Skeletal muscle satellite cell (primary cell): Measurements from ENCODE around the gene RNASEH2A.
A peak's percentile ranks its signal among the peaks of the same experiment; 100 is the strongest.
"Not testable (repeated sequence)": the region's sequence is repeated elsewhere in the genome, so short reads cannot be mapped to it uniquely, and the experiment has no call there.

Source experiments
- H3K27me3 ChIP-seq: 2 replicates; pipeline ENCODE4 v1.7.0; 2013; ENCODE audit warnings: low read length; ENCODE audit not compliant: control insufficient read depth, insufficient read depth
- H3K36me3 ChIP-seq: 2 replicates; pipeline ENCODE4 v1.7.0; 2013; ENCODE audit warnings: mild to moderate bottlenecking, control low read depth, low read length; ENCODE audit not compliant: insufficient read depth
- H3K4me1 ChIP-seq: 2 replicates; pipeline ENCODE4 v1.7.0; 2013; ENCODE audit warnings: low read length; ENCODE audit not compliant: control insufficient read depth, insufficient read depth
- H3K4me2 ChIP-seq: 2 replicates; pipeline ENCODE4 v1.7.0; 2013; ENCODE audit warnings: mild to moderate bottlenecking, low read length
- H3K4me3 ChIP-seq: 2 replicates; pipeline ENCODE4 v1.7.0; 2013; ENCODE audit warnings: low read length
- H3K9ac ChIP-seq: 2 replicates; pipeline ENCODE4 v1.7.0; 2013; ENCODE audit warnings: mild to moderate bottlenecking, low read depth, low read length, moderate library complexity
- H3K9me3 ChIP-seq: replicated peaks from 2 replicates; pipeline ENCODE4 v1.7.0; 2013; ENCODE audit warnings: mild to moderate bottlenecking, control low read depth, low read length

RNASEH2A gene

GRCh38 chr19:12838886-12839756 lies 32.7 kb downstream of the RNASEH2A start:
- H3K4me3 ChIP-seq, result no peak overlapping the region
- no peak overlapping the region for H3K4me2 ChIP-seq
- no peak overlapping the region for H3K9ac ChIP-seq
- H3K9me3 ChIP-seq, result no peaks in the 10 kb centered on the region
- peaks cover 91% of the 10 kb centered on the region for H3K27me3 ChIP-seq
- no peaks in the 10 kb centered on the region for H3K36me3 ChIP-seq
- H3K4me1 ChIP-seq, result peaks cover 4% of the 10 kb centered on the region

- H3K36me3 ChIP-seq, result no peaks in the 10 kb centered on the region
- H3K4me1 ChIP-seq, result peaks cover 4% of the 10 kb centered on the region
- peak overlapping the region; percentile 59 for H3K4me3 ChIP-seq
- H3K4me2 ChIP-seq, result peak overlapping the region; percentile 74
- peaks cover 85% of the 10 kb centered on the region for H3K27me3 ChIP-seq
- H3K9me3 ChIP-seq, result no peaks in the 10 kb centered on the region
- no peak overlapping the region for H3K9ac ChIP-seq
These were observed 34.0 kb downstream of the RNASEH2A start for GRCh38 chr19:12840091-12841079.

GRCh38 chr19:12841094-12841493 lies 34.7 kb downstream of the RNASEH2A start:
- Histone ChIP-seq H3K4me2 (peak overlapping the region; percentile 74), H3K4me3 (peak overlapping the region; percentile 59), H3K27me3 (peaks cover 78% of the 10 kb centered on the region)

GRCh38 chr19:12842511-12842910 lies 36.1 kb downstream of the RNASEH2A start:
- no peaks in the 10 kb centered on the region for H3K36me3 ChIP-seq
- H3K27me3 ChIP-seq, result peaks cover 71% of the 10 kb centered on the region
- no peak overlapping the region for H3K4me2 ChIP-seq
- H3K4me1 ChIP-seq, result peaks cover 7% of the 10 kb centered on the region
- no peaks in the 10 kb centered on the region for H3K9me3 ChIP-seq
- no peak overlapping the region for H3K9ac ChIP-seq
- H3K4me3 ChIP-seq, result no peak overlapping the region

More at GRCh38 chr19:12841094-12841493, 34.7 kb downstream of the RNASEH2A start:
- peaks cover 4% of the 10 kb centered on the region for H3K4me1 ChIP-seq
- no peaks in the 10 kb centered on the region for H3K9me3 ChIP-seq
- H3K36me3 ChIP-seq, result no peaks in the 10 kb centered on the region
- no peak overlapping the region for H3K9ac ChIP-seq

GRCh38 chr19:12843328-12843727 lies 36.9 kb downstream of the RNASEH2A start:
- H3K4me1 ChIP-seq, result peaks cover 11% of the 10 kb centered on the region
- peaks cover 64% of the 10 kb centered on the region for H3K27me3 ChIP-seq
- H3K4me3 ChIP-seq, result no peak overlapping the region
- no peak overlapping the region for H3K9ac ChIP-seq
- H3K4me2 ChIP-seq, result no peak overlapping the region
- no peaks in the 10 kb centered on the region for H3K36me3 ChIP-seq
- no peaks in the 10 kb centered on the region for H3K9me3 ChIP-seq

- peaks cover 11% of the 10 kb centered on the region for H3K4me1 ChIP-seq
- no peaks in the 10 kb centered on the region for H3K9me3 ChIP-seq
- no peak overlapping the region for H3K4me2 ChIP-seq
- H3K9ac ChIP-seq, result no peak overlapping the region
- peaks cover 58% of the 10 kb centered on the region for H3K27me3 ChIP-seq
- H3K36me3 ChIP-seq, result no peaks in the 10 kb centered on the region
- no peak overlapping the region for H3K4me3 ChIP-seq
These were observed 37.8 kb downstream of the RNASEH2A start for GRCh38 chr19:12843999-12844732.

GRCh38 chr19:12846613-12847012 lies 40.2 kb downstream of the RNASEH2A start:
- peaks cover 36% of the 10 kb centered on the region for H3K27me3 ChIP-seq
- not testable (repeated sequence) for H3K9ac ChIP-seq, H3K4me3 ChIP-seq, H3K4me2 ChIP-seq, H3K36me3 ChIP-seq, H3K4me1 ChIP-seq, H3K9me3 ChIP-seq

GRCh38 chr19:12847159-12848139 lies 41.1 kb downstream of the RNASEH2A start:
- Histone ChIP-seq H3K4me2 (peak overlapping the region; percentile 97), H3K27me3 (peaks cover 30% of the 10 kb centered on the region), H3K4me3 (peak overlapping the region; percentile 67), H3K9ac (peak overlapping the region; percentile 38), H3K36me3 (no peaks in the 10 kb centered on the region), H3K4me1 (peaks cover 7% of the 10 kb centered on the region), H3K9me3 (no peaks in the 10 kb centered on the region)

GRCh38 chr19:12856653-12857052 lies 50.3 kb downstream of the RNASEH2A start:
- no peaks in the 10 kb centered on the region for H3K4me1 ChIP-seq
- no peak overlapping the region for H3K9ac ChIP-seq
- H3K4me2 ChIP-seq, result no peak overlapping the region
- no peaks in the 10 kb centered on the region for H3K36me3 ChIP-seq
- peaks cover 3% of the 10 kb centered on the region for H3K27me3 ChIP-seq
- no peak overlapping the region for H3K4me3 ChIP-seq
- no peaks in the 10 kb centered on the region for H3K9me3 ChIP-seq
